SHP77 (cell line): ENCODE data around the gene PRTFDC1.
"Not testable (repeated sequence)": the region's sequence is repeated elsewhere in the genome, so short reads cannot be mapped to it uniquely, and the experiment has no call there.

Source experiments
- DNase-seq, 2 experiments: peaks; one replicate each; lab custom pipeline; 2025; lab: John Stamatoyannopoulos, UW

The PRTFDC1 gene

DNA sequence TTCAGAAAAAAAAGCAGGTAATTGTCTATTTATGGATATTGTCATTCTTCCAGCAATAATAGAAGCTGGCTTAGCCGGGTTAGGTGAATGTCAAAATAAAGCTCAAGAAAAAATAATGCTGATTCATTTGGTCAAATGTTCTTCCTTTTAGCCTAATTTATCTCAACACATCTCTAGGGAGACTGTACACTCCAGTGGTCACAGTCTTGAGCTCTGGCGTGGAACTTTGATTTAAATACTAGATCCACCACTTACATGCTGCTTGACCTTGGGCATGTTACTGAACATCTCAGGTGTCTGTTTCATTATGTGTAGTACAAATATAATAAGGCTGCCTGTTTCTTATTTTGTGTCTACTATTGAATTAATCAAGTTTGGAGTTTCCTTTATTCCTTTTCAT is 22.0 kb downstream of the PRTFDC1 start:
- no peak for DNase-seq

DNA sequence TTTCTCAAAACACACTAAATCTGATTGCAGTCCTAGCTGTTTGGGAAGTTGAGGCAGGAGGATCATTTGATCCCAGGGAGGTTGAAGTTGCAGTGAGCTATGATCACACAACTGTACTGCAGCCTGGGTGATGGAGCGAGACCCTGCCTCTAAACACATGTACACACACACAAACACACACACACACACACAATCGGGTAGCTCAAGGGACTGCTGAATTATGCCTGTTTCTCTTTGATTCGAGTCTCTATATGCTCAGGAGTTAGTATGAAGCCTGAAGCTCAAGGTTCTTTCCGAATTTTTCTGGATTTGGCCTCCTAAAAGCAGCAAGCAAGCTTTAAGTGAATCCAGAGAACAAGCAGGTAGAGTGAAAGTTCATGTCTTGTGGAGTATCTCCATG is 22.5 kb downstream of the PRTFDC1 start:
- no peak for DNase-seq

DNA sequence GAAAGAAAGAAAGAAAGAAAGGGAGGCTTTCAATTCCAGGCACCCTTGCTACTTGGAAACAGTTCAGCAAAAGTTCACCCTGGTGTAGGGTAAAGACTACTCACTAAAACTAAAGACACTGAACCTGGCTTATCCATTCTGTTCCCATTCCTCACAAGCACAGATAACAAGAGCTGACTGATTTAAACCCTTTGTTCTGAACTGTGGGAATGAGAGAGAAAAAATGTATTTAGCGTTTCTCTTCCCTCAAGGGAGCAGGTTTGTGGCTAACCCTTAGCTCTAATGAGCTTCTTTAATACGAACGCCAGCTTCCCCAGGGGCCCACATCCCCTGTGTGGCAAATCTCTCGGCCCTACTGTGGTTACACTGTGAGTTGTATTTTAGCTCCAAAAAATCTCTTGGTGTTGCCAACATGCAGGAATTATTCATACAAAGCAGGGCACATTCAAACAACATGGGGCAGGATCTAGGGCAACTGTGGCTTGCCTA is 23.3 kb downstream of the PRTFDC1 start:
- DNase-seq, result no peak

DNA sequence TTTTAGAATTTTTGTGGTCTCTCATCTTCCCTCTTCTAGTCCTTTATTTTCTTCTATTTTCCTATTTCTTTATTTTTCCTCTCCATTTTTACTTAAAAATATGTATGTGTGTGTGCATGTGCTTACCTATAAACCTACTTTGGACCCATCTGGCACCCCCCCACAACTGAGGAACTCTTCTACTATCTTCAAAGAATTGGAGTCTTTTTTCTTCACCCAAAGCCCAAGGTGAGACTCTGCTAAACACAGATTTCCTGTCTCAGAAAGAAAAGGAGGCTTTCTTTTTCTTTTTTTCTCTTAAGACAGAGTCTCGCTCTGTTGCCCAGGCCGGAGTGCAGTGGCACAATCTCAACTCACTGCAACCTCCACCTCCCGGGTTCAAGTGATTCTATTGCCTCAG is 24.2 kb downstream of the PRTFDC1 start:
- no peak for DNase-seq

DNA sequence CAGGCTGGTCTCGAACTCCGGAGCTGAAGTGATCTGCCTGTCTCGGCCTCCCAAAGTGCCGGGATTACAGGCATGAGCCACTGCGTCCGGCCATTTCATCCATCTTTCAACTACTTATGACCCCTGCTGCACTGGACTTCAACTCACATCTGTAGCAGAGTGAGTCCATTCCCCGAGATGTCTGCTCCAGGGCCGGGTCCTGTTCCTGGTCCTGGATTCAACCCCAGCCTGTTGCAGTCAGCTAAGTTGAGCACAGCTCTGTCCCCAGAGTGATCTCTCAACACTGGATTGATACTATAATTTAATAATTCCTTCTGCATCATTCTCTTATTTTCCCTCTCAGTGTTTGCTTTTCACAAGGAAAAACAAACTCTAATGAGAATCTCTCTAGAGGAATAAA is 25.8 kb downstream of the PRTFDC1 start:
- DNase-seq, result no peak

DNA sequence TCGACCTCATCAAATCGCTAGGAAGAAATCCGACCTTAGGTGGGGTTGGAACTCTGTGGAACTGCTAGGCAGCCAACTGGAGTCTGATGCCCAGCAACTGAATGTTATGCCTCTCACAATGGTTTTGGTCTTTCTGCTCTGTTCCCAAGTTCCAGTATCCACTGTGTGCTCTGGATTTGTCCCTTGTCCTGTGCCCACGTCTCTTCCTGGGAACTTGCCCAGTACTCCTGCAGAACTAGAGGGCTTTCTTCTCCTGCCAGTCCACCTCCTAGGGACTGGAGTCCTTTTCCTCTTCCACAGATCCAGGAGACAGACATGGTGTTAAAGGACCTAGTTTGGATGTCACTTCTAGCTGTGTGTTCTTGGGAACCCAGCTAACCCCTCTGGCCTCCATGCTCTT is 26.6 kb downstream of the PRTFDC1 start:
- DNase-seq, result no peak

DNA sequence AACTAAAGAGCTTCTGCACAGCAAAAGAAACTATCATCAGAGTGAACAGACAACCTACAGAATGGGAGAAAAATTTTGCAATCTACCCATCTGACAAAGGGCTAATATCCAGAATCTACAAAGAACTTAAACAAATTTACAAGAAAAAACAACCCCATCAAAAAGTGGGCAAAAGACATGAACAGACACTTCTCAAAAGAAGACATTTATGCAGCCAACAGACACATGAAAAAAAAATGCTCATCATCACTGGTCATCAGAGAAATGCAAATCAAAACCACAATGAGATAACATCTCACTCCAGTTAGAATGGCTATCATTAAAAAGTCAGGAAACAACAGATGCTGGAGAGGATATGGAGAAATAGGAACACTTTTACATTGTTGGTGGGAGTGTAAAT is 27.9 kb downstream of the PRTFDC1 start:
- not testable (repeated sequence) for DNase-seq

DNA sequence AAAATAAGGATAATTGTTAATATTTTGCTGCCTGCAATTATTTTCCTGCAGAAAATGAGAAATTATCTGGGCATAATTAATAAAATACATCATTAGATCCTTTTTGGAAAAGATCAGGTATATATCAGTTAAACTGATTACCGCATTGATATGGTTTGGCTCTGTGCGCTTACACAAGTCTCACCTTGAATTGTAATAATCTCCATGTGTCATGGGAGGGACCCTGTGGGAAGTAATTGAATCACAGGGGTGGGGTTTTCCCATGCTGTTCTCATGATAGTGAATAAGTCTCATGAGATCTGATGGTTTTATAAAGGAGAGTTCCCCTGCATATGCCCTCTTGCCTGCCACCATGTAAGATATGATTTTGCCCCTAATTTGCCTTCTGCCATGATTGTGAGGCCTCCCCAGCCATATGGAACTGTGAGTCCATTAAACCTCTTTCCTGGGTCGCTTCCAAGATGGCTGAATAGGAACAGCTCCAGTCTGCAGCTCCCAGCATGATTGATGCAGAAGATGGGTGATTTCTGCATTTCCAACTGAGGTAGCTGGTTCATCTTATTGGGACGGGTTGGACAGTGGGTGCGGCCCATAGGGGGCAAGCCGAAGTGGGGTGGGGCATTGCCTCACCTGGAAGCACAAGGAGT is 30.1 kb downstream of the PRTFDC1 start:
- DNase-seq, result not testable (repeated sequence)

DNA sequence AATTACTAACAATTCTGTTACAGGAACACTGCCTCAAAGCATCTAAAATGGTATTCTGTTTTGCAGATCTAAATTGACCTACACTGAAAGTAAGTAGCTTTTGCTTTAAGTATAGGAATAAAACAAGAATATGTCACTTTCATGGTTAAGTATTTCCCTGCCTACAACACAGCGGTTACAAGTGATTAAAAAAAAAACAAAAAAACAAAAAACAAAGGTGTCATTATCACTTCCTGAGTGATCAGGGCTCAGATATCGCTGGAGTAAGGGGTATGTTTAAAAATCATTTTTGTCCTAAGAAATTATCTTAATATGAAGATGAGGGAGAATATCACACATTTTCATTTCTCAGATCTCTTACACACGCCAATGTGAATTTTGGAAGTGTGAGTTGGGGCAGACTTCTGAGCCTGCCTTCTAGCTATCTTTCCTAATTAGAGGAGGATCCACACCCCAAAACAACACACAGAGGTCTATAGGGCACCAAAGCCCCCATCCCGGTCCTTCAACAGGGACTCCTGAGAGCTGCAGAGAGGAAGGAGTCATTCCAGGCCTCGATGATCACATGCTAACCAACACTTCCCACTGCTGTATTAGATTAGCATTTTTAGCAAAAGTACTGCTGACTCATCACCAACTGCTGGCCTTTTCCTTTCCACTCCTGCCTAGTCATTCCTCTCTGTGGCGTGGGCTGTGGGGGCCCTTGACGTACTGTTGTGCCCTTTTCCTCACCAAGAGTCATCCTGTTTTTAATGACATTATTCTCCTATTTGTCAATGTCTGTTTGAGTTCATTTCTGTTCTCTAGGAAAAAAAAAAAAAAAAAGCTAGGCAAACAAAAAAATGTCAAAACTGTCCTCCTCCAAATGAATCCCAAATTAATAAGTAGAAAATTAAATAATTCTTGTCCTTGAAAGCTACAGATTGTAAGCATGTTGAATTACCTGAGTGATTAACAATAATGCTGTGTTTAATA is 31.2 kb downstream of the PRTFDC1 start:
- DNase-seq, result no peak

DNA sequence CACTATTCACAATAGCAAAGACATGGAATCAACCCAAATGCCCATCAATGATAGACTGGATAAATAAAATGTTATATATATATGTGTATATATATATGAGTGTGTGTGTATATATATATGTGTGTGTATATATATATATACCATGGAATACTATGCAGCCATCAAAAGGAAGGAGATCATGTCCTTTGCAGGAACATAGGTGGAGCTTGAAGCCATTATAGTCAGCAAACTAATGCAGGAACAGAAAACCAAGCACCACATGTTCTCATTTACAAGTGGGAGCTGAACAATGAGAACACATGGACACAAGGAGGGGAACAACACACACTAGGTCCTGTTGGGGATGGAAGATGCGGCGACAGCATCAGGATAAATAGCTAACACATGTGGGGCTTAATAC is 32.2 kb downstream of the PRTFDC1 start:
- DNase-seq, result not testable (repeated sequence)

DNA sequence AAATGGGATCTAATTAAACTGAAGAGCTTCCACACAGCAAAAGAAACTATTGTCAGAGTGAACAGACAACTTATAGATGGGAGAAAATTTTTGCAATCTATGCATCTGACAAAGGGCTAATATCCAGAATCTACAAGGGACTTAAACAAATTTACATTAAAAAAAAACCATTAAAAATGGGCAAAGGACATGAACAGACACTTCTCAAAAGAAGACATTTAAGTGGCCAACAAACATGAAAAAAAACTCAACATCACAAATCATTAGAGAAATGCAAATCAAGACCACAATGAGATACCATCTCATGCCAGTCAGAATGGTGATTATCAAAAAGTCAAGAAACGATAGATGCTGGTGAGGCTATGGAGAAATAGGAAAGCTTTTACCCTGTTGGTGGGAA is 32.8 kb downstream of the PRTFDC1 start:
- not testable (repeated sequence) for DNase-seq

DNA sequence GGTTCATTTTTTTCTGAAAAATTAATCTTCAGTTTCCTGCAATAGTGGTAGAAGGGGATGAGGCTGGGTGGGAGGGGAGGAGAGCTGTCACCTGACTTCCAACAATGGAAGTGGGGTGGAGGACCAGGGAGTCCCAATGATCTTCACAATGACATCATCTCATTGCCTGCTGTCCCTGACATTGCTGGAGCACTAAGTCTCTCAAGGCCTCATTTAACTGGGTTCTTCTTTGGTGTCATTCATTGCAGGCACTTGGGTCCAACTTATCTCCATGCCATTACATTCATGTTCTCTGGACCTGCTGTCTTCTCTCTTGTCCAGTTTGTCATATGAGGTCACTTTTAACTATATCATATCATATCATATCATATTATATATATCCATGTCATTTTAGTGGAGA is 34.4 kb downstream of the PRTFDC1 start:
- no peak for DNase-seq

DNA sequence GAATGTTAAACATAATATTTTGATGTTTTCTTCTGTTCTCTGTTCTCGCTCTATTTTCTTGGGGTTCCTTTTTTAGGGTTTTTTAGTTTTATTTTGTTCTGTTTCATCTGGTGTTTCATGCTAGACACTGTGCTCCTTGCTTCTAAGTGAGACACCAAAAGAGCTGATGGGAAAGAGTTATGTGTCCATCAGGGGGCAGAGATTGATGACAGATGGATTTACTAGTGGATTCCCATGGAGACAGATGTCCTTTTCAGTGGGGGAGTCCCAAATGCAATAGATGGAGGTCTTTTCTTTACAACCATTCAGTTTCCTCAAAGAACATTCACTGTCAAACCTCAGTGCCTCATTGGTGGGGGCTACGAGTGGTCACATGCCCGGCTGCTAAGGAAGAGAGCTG is 34.9 kb downstream of the PRTFDC1 start:
- DNase-seq, result no peak

DNA sequence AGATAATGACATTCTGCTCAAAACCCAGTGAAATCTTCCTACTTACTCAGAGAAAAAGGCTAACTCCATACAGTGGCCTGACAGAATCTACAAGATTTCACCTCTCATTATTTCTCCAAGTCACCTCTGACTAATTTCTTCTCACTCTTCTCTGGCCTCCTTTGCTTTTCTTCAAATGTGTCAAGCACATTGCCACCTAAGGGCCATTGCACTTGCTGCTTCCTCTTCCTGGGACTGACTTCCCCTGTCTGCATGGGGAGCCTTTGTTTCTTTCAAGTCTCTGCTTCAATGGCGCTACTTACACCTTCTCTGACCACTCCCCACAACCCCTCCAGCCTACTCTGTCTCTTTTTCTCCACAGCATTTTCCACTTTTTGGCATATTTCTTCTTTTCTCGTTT is 36.0 kb downstream of the PRTFDC1 start:
- DNase-seq, result no peak

DNA sequence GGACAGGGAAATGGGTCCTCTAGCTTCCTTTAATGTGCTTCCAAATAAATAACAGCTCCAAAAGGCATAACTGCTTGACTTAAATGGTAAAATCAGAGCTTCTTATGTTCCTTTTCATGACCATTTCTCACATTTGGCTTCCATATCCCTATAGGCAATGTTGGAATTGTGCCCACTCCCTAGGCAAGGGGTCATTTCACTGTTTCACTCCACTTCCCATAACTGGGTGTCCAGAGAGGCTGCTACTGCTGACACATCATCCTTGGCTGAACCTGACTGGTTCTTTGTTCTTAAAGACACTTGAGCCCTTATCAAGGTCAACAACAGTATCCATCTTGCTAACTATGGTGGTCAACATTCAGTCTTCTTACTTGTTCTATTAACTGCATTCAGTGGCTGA is 37.1 kb downstream of the PRTFDC1 start:
- DNase-seq, result no peak

DNA sequence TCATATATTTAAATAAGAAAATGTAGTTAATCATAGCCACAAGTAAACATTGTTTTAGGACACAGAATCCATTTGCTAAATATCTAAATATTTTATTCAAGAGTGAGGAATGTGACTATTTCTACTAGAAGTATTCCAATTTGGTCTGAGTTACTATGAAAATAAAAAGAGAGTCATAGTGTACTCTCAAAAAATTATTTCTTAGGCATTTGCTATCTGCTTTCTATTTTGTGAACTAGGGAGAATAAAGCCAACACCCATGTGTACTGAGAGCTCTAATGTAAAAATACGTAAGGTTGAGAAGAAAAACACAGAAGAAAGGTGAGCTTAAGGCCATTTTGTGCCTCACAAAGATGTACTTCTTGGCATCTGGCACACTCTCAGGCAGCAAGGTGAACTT is 38.3 kb downstream of the PRTFDC1 start:
- DNase-seq, result no peak

DNA sequence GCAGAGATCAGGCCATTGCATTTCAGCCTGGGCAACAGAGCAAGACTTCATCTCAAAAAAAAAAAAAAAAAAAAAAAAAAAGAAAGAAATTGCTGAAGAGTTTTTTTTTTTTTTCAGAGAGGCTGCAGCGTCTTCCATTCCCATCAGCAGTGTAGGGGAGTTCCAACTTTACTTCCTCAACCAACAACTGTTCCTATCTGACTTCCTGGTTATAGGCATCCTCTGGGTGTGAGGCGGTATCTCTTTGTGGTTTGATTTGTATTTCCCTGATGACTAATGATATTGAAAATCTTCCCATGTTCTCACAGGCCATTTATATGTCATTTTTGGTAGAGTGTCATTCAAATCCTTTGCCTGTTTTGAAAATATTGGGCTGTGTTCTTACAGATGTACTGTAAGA is 40.2 kb downstream of the PRTFDC1 start:
- DNase-seq, result no peak

DNA sequence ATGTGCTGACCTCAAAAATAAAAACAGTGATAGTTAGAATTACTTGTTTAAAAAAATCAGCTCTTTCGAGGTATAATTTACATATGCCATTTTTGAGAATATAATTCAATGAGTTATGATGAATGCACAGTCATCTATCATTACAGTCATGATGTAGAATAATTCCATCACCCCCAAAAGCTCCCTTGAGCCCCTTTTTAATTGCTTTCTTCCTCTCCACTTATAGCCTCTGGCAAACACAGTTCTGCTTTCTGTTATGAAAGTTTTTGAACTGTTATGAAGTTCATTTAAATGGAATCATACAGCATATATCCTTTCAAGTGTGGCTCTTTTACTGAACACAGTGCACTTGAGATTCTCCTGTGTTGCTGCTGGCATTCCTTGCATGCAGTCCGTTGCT is 41.4 kb downstream of the PRTFDC1 start:
- DNase-seq, result no peak

DNA sequence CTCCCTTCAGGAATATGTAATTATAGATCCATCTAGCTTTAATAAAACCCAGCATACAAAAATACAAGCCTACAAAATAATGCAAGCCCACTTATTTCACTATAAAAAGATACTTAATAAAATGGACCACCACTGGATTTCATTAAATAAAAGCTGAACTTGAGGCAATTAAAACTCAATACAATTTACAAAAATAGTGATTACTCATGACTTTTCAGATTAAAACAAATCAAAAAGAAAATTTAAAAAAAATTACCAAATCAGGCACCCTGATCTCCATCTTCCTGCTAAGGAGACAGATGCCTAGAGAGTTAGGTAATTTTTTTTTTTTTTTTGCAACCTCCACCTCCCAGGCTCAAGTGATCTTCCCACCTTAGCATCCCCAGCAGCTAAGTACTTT is 41.8 kb downstream of the PRTFDC1 start:
- DNase-seq, result no peak

DNA sequence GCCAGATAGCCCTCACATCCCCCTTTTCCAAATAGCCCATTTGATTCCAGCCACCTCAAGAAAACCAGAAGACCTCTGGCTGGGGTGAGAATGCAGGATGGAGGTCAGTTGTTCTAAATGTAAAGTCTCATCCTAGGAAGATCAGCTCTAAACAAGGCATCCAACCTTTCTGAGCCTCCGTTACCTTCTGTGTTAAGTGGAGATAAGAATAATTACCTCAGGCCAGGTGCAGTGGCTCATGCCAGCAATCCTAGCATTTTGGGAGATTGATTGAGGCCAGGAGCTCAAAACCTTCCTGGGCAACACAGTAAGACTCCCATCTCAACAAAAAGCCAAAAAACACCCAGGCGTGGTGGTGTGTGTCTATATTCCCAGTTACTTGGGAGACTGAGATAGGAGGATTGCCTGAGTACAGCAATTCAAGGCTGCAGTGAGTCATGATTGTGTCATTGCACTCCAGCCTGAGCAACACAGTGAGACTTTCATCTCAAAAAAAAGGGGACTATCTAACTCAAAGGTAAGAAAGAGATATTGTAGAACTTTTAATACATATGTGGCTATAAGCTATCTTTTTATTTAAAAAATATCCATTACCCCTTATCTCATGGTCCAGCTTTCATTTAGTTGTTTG is 43.5 kb downstream of the PRTFDC1 start:
- no peak for DNase-seq

DNA sequence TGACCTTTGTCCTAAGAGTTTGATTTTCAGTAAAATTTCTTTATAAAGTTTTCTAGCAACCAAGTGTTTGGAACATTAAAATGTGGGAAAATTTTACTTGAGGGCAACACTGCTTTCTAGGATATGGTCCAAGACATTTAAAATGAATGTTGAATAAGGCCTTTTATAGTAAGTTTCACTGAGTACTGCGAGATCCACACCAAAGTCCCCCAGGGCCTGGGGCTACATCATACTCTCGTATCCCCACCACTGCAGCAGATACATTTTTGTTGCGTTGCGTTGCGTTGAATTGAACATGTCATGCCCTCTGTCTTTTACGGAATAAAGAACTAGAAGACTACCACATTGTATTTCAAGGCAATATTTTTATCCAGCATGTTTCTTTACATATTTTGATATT is 44.5 kb downstream of the PRTFDC1 start:
- DNase-seq, result no peak

DNA sequence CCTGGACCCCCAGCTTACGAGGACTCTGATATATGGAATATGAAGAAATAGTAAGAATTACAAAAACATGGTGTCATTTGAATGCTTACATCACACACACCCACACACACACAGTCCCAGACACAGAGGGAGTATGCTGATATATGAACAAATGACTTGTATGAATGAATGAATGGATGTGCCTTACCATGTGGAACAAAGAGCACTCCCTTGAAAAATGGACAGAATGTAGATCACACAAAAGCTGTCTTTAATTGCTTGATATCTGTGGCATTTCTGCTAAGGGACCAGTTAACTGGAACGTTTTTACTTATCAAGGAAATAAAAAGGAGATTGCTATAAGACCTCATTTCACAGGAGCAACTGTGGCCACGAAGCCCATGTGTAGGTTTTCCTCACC is 46.0 kb downstream of the PRTFDC1 start:
- no peak for DNase-seq

DNA sequence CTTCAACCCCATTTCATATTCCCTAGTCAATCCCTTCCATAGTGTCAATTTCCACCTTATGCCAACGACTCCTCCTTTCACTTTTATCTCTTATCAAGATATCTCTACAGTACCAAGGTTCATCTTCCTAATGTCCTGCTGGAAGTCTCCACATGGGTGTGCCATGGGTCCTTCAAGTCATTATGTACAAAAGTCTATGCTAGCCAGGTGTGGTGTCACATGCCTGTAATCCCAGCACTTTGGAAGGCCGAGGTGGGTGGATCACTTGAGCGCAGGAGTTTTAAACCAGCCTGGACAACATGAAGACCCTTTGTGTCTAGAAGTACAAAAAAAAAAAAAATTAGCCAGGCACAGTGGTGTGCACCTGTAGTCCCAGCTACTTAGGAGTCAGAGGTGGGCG is 47.6 kb downstream of the PRTFDC1 start:
- DNase-seq, result no peak
